Immature natural killer cell (primary cell): Measurements from ENCODE around the gene LGALS7B. TPM values are rescaled to one million over a fixed set of nuclear protein-coding genes. Genes with fewer than 3 reads are reported as not detected.

Experiments
- DNase-seq, 3 donors: peaks; one replicate each; pipeline ENCODE4 v3.0.0; 2022; ENCODE audit warnings: mixed read lengths in 1 of 3
- H3K27ac Mint-ChIP-seq, 6 donors: one replicate each; pipeline ENCODE4 v1.8.0; 2020; ENCODE audit warnings: mixed read lengths in 6 of 6, mild to moderate bottlenecking in 5 of 6, inconsistent platforms in 4 of 6, moderate library complexity in 3 of 6
- H3K27me3 Mint-ChIP-seq, 3 donors: one replicate each; pipeline ENCODE4 v1.8.0; 2020 to 2021; ENCODE audit warnings: low read depth in 3 of 3, mild to moderate bottlenecking in 3 of 3, mixed read lengths in 3 of 3, moderate library complexity in 3 of 3, inconsistent platforms in 1 of 3
- H3K36me3 Mint-ChIP-seq, 3 donors: one replicate each; pipeline ENCODE4 v1.8.0; 2020; ENCODE audit warnings: mixed read lengths in 3 of 3, inconsistent platforms in 2 of 3, mild to moderate bottlenecking in 2 of 3
- H3K4me1 Mint-ChIP-seq, 2 donors: one replicate each; pipeline ENCODE4 v1.8.0; 2020; ENCODE audit warnings: inconsistent platforms in 2 of 2, mild to moderate bottlenecking in 2 of 2, mixed read lengths in 2 of 2, moderate library complexity in 1 of 2
- H3K4me3 Mint-ChIP-seq, 5 donors: one replicate each; pipeline ENCODE4 v1.8.0; 2020; ENCODE audit warnings: mild to moderate bottlenecking in 5 of 5, mixed read lengths in 5 of 5, inconsistent platforms in 3 of 5, moderate library complexity in 3 of 5
- H3K9me3 Mint-ChIP-seq, 6 donors: one replicate each; pipeline ENCODE4 v1.8.0; 2020; ENCODE audit warnings: mild to moderate bottlenecking in 6 of 6, mixed read lengths in 6 of 6, inconsistent platforms in 4 of 6, moderate library complexity in 3 of 6
- polyA plus RNA-seq, 3 donors: library from polyadenylated mRNA; unstranded; fragments of 300-500 nt; fragmentation: Illumina TruSeq; gene quantifications; one replicate each; pipeline ENCODE4 v1.2.3, GENCODE V29; 2021

Gene LGALS7B
- polyA plus RNA-seq, 3 donors from 2014 or later: not detected

DNA sequence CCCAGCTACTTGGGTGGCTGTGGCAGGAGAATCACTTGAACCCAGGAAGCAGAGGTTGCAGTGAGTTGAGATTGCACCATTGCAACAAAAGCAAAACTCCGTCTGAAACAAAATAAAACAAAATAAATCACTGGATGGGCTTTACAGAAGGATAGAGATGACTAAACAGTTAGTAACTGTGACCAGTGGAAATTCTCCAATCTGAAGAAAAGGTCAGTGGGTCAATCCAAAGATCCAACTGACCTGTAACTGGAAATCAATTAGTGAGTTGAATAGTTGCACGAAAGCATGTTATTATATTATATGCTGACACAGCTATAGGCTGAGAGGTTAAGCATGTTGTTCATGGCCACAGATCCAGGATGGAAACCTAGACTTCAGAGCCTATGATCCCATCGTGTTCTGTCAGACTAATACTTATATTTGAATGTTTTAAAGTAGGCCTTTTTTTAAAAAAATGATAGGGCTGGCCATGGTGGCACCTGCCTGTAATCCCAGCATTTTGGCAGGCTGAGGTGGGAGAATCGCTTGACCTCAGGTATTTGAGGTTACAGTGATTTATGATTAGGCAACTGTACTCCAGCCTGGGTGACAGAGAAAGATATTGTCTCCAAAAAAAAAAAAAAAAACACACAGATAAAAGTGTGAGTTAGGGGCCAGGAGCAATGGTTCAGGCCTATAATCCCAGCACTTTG lies 41.2 kb downstream of the LGALS7B start:
- H3K4me1 Mint-ChIP-seq: peaks cover 33 to 41% of the 10 kb centered on the region in 2 donors

DNA sequence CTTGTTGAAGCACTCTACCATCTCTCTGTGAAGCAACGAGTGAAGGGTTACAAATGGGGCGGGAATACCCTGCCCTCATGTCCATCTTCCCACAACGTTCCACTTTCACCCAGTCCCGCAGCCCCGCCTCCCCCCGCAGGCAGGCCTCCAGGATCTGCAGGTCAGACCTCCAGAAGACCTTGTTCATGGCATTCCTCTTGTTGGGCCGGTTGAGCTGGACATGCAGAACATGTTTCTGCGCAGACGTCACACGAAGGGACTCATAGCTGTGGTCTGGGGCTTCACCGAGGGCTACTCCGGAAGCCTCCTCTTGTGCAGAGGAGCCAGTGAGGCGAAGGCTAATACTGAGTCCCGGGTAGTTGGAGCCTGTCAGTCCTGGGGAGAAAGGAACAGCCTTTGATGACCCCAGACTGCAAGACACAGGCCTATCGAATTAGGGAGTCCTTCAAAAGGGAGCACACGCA lies 42.2 kb downstream of the LGALS7B start:
- H3K4me3 Mint-ChIP-seq: peak overlapping the region; percentile 90 to 96 (median 92)
- H3K4me1 Mint-ChIP-seq: peaks cover 31 to 39% of the 10 kb centered on the region in 2 donors
- H3K36me3 Mint-ChIP-seq: peaks cover 11 to 23% (median 13%) of the 10 kb centered on the region in 3 donors
- peak overlapping the region; percentile 89 to 98 (median 95) for H3K27ac Mint-ChIP-seq
- H3K9me3 Mint-ChIP-seq: no peaks in the 10 kb centered on the region
- peak in 1 of 3 donors; percentile 36 for DNase-seq
- peaks cover 0 to 4% (median 3%) of the 10 kb centered on the region in 3 donors for H3K27me3 Mint-ChIP-seq

More for the DNA sequence above, 41.2 kb downstream of the LGALS7B start:
- Mint-ChIP-seq H3K4me3 (peak overlapping the region; percentile 90 to 96 (median 92)), H3K27ac (peak overlapping the region; percentile 89 to 98 (median 95)), H3K36me3 (peaks cover 11 to 20% (median 11%) of the 10 kb centered on the region in 3 donors), H3K9me3 (no peaks in the 10 kb centered on the region), H3K27me3 (peaks cover 0 to 4% (median 3%) of the 10 kb centered on the region in 3 donors)
- no peak for DNase-seq

DNA sequence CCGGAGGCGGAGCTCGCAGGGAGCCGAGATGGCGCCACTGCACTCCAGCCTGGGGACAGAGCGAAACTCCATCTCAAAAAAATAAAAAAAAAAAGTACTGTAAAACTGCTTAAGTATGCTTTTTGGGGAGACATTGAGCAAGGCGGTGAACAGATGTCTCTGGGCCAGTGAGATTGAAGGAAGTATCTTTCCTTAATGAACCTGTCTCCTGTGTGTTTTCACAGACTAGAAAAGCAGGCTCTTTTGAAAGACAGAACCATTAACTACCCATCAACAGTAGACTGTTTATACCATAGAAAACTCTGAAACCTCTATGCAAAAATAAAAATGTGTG lies 44.1 kb downstream of the LGALS7B start:
- Mint-ChIP-seq H3K27ac (peak overlapping the region in 5 of 6 donors; percentile 24 to 70 (median 30)), H3K9me3 (no peaks in the 10 kb centered on the region), H3K4me3 (peak overlapping the region in 3 of 5 donors; percentile 15 to 21 (median 15)), H3K36me3 (peaks cover 12 to 29% (median 14%) of the 10 kb centered on the region in 3 donors), H3K4me1 (peaks cover 27 to 28% of the 10 kb centered on the region in 2 donors), H3K27me3 (peaks cover 0 to 7% (median 3%) of the 10 kb centered on the region in 3 donors)
- no peak for DNase-seq

DNA sequence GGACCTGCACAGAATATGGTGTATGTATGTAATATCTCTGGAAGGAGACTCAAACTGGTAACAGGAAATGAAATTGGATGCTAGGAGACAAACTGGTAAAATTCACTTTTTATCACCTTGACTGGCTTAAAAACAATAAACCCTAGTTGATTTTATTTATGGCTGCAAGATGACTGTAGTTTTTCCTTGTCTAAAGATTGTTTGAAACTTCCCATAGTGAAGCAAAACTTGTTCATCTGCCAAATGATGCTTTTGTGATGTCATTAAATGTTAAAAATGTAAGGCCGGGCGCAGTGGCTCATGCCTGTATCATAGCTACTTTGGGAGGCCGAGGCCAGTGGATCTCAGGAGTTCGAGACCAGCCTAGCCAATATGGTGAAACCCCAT lies 45.1 kb downstream of the LGALS7B start:
- H3K9me3 Mint-ChIP-seq: no peaks in the 10 kb centered on the region
- no peak for DNase-seq
- peak overlapping the region in 5 of 6 donors; percentile 34 to 70 (median 63) for H3K27ac Mint-ChIP-seq
- peaks cover 7 to 11% (median 9%) of the 10 kb centered on the region in 3 donors for H3K27me3 Mint-ChIP-seq
- peaks cover 27 to 29% of the 10 kb centered on the region in 2 donors for H3K4me1 Mint-ChIP-seq
- H3K36me3 Mint-ChIP-seq: peaks cover 10 to 35% (median 18%) of the 10 kb centered on the region in 3 donors
- H3K4me3 Mint-ChIP-seq: no peak overlapping the region

DNA sequence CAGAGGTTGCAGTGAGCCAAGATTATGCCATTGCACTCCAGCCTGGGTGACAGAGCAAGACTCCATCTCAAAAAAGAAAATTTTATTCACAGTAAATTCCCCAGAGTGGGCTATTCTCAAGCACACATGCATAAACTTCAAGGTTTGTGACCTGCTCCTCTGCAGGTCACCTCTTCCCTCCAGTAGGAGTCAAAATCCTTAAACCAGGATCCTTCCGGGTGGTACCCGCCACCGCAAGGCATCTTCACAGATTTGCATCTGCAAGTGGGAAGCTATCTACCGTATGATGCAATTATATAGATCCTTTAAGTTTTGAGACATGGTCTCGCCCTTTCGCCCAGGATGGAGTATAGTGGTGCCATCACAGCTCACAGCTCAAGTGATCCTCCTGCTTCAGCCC lies 45.6 kb downstream of the LGALS7B start:
- Mint-ChIP-seq H3K27ac (peak overlapping the region in 2 of 6 donors; percentile 40 to 71), H3K4me1 (peaks cover 27 to 29% of the 10 kb centered on the region in 2 donors), H3K9me3 (no peaks in the 10 kb centered on the region), H3K27me3 (peaks cover 9 to 11% (median 10%) of the 10 kb centered on the region in 3 donors), H3K4me3 (no peak overlapping the region), H3K36me3 (peaks cover 15 to 40% (median 22%) of the 10 kb centered on the region in 3 donors)
- no peak for DNase-seq

DNA sequence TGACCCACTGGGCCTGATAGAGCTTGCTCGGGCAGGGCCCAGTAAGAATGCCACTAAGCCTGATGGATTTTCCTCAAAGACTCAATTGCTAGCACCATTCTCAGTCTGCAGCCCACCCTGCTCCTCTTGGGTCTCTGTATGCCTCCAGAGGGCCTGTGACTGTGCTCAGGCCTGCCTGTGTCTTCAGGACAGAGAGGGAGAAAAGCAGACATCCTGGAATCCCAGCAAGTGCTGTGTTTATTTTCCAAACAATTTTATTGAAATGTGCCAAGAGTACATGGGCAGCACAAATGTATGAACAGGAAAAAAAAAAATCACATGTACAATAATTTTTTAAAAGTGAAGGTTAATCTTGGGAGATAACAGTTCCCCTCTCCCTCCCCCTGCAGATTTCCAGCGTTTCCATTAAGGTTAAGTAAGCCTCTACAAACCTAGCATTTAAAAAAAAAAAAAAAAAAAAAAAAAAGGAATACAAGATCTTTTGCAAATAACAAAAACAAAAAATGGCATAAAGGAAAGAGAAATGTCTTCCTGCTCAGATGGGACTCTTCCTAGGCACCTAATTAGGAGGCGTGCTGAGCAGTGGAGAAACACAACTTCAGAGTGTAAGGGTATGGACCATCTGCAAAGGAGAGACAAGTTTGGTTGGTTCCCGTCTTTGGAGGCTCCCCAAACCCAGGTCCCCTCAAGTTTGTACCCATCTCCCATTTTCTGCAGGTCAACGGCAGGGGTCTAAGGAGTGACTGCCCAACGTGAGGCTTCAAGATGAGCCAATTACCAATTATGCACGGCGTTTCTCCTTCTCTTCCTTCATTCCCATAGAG lies 47.4 kb downstream of the LGALS7B start:
- Mint-ChIP-seq H3K4me1 (peaks cover 18 to 19% of the 10 kb centered on the region in 2 donors), H3K4me3 (no peak overlapping the region), H3K36me3 (peaks cover 11 to 47% (median 29%) of the 10 kb centered on the region in 3 donors), H3K27me3 (peaks cover 11 to 14% (median 14%) of the 10 kb centered on the region in 3 donors), H3K9me3 (no peaks in the 10 kb centered on the region), H3K27ac (peak overlapping the region in 4 of 6 donors; percentile 30 to 57 (median 48))
- DNase-seq: no peak

DNA sequence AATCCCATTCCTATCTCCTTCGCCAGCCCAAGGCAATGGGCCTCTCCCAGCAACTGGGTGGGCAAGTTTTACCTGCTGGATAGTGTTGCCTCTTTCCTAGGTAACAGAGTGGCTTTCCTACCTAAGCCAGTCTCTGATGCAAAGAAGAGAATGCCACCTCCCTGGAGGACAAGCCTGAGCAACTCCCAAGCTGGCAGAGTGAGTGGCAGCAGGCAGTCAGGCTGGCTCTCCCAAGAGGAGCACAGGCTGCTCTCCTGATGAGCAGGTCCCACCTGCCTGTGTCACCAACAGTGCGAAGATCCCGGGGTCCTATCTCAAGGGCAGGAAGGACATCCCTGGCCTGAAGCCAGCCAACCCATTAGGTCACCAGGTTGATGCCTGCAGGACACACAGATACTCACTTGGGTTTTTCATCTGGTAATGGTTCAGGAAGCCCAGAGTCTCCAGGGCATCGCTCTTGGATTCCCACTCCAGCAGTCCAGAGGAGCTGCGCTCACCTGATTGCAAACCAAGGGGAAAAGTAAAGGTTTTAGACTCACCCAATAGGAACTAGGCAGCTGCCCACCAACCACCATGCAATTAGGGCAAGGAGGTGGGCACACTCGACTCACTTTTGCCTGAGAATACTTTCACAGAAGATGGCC lies 48.1 kb downstream of the LGALS7B start:
- Mint-ChIP-seq H3K4me3 (no peak overlapping the region), H3K9me3 (no peaks in the 10 kb centered on the region), H3K27ac (peak overlapping the region in 3 of 6 donors; percentile 30 to 57 (median 42)), H3K27me3 (peaks cover 12 to 21% (median 16%) of the 10 kb centered on the region in 3 donors), H3K36me3 (peaks cover 15 to 54% (median 35%) of the 10 kb centered on the region in 3 donors), H3K4me1 (peaks cover 17 to 18% of the 10 kb centered on the region in 2 donors)
- DNase-seq: no peak

DNA sequence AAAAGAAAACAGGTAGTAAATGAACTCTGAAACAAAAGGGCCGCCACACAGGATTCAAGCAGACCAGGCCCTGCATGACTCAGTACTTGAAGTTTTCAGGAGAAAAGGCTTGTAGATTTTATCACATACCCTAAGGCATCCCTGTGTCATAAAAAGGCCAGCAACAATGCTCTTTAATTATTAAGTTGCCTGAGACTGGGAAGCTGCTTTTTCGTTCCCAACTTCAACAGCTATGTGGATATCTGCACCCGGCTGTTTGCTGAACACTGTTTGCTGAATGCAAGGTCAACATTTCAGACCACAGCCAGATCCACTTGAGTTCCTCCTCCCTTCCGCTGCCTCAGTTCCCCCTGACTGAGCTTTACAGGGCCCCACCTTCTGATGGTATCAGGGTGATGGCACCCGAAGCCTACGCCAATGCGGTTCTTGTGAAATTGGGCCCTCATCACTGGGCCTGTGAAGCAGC lies 48.7 kb downstream of the LGALS7B start:
- Mint-ChIP-seq H3K9me3 (no peaks in the 10 kb centered on the region), H3K4me1 (peaks cover 20 to 21% of the 10 kb centered on the region in 2 donors), H3K36me3 (peaks cover 19 to 60% (median 41%) of the 10 kb centered on the region in 3 donors), H3K27ac (peak overlapping the region in 2 of 6 donors; percentile 30 to 42), H3K27me3 (peaks cover 15 to 27% (median 22%) of the 10 kb centered on the region in 3 donors), H3K4me3 (no peak overlapping the region)
- no peak for DNase-seq

DNA sequence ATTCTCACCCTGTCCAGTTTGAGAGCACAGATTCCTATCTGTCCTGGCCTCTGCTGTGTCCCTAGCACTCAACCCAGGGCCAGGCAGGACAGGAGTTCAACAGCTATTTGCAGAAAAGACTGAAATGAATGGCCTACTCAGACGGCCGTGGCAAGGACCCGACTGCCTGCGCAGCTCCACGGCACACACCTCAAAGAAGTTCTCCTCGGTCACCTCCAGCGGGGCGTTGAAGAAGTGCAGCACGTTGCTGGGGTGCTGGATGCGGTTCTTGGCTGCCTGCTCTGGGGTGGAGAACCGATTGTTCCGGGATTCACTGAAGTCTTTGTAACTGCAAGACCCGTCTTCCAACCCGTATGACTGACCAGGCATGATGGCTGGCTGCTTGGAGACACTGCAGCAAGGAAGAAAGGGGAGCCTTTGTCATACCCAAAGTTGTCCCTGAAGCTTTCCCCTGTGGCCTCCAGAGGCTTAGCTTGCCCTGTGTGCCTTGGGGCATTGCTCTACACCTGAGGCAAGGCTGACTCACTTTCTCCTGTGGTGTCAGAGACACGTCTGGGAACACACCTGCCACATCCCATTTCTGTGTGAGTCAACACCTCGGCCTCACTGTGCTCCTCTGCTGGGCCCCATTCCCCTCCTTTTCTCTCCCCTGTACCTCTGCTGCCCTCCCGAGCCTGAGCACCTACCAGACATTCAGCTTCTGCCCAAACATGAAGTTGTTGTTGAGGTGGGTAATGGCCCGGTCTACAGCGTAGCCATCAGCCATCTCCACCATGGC lies 49.4 kb downstream of the LGALS7B start:
- Mint-ChIP-seq H3K36me3 (peaks cover 23 to 67% (median 44%) of the 10 kb centered on the region in 3 donors), H3K27me3 (peaks cover 15 to 30% (median 25%) of the 10 kb centered on the region in 3 donors), H3K27ac (peak overlapping the region in 5 of 6 donors; percentile 37 to 84 (median 65)), H3K4me1 (peaks cover 25 to 28% of the 10 kb centered on the region in 2 donors), H3K9me3 (no peaks in the 10 kb centered on the region), H3K4me3 (no peak overlapping the region)
- DNase-seq: no peak

DNA sequence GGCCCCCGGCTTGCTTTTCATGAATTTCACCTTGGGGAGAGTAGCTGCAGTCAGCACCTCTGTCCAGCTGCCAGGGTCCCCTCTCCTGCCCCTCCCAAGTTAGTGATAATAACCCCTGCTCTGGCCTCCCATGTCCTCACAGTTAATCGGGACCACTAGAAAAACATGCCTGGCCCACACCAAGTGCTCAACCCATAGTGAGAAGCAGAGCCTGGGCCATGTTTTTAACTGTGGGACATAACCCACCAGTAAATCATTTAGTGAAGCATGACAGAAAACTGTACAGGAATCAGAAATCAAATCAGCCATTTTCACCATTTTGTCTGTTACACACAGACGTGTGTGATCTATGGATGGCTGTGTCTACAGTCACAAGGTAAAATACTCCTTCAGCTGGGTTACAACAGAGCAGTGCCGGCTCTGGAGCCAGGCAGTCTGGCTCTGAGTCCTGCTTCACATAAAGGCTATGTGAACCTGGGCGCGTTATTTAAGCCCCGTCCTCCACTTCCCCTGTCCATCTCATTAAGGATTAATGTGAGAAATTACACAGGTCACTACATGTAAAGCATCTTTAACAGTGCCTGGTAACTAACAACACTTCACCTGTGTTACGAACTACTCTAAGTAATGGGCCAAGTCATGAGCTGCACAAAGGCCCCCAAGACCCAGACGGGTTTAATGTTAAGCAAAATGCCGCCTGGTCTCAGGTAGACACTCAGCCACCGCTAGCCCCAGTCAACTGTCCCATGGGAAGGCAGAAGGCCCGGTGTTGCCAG lies 50.2 kb downstream of the LGALS7B start:
- no peak for DNase-seq
- Mint-ChIP-seq H3K36me3 (peaks cover 28 to 75% (median 49%) of the 10 kb centered on the region in 3 donors), H3K27me3 (peaks cover 18 to 30% (median 25%) of the 10 kb centered on the region in 3 donors), H3K27ac (peak overlapping the region in 5 of 6 donors; percentile 37 to 84 (median 68)), H3K9me3 (no peaks in the 10 kb centered on the region), H3K4me1 (peaks cover 33 to 36% of the 10 kb centered on the region in 2 donors), H3K4me3 (no peak overlapping the region)

DNA sequence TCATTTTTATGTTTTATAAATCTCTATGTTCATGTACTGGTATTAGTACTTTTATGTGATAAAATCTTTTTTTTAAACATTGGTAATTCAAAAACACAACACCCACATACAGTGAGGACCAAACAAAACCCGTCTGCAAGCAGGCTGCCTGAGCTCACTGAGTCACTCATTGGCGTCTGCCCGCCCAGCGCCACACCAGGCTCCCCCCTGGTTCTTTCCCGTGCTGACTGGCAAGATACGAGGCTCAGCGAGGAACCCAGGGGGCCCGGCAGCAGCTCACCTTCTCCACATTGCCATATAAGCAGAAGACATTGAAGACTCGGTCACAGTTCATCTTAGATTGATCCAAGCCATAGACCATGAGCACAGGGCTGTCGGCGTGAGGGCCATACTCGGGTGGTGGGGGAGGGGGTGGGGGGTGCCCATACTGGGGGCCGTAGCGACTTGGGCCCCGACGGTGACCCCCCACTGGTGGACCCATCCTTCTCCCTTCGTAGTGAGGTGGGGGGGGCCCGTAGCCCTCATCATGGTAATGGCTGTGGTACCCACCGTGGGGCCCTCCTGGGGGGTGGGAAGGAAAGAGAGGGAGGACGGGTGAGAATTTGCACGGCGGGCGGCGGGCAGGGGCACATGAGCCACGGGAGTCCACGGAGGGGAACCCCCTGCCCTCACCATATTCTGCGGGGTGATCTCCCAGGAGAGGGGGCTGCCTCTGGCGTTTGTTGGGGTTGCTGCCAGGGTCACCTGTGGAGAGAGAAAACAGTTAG lies 51.0 kb downstream of the LGALS7B start:
- peaks cover 32 to 82% (median 53%) of the 10 kb centered on the region in 3 donors for H3K36me3 Mint-ChIP-seq
- no peaks in the 10 kb centered on the region for H3K9me3 Mint-ChIP-seq
- H3K4me1 Mint-ChIP-seq: peaks cover 38 to 43% of the 10 kb centered on the region in 2 donors
- no peak overlapping the region for H3K4me3 Mint-ChIP-seq
- DNase-seq: no peak
- peak overlapping the region in 3 of 6 donors; percentile 17 to 84 (median 84) for H3K27ac Mint-ChIP-seq
- peaks cover 21 to 30% (median 25%) of the 10 kb centered on the region in 3 donors for H3K27me3 Mint-ChIP-seq
